ENCODE measurements around the gene TBC1D14. TPM values are rescaled to one million over a fixed set of nuclear protein-coding genes. Genes with fewer than 3 reads are reported as not detected.
A peak's percentile ranks its signal among the peaks of the same experiment; 100 is the strongest.

TBC1D14 gene
- total and polyA plus RNA-seq, 2 of the 4 experiments (the other 2 are of a cell fraction): 31.7 to 40.7 TPM

DNA sequence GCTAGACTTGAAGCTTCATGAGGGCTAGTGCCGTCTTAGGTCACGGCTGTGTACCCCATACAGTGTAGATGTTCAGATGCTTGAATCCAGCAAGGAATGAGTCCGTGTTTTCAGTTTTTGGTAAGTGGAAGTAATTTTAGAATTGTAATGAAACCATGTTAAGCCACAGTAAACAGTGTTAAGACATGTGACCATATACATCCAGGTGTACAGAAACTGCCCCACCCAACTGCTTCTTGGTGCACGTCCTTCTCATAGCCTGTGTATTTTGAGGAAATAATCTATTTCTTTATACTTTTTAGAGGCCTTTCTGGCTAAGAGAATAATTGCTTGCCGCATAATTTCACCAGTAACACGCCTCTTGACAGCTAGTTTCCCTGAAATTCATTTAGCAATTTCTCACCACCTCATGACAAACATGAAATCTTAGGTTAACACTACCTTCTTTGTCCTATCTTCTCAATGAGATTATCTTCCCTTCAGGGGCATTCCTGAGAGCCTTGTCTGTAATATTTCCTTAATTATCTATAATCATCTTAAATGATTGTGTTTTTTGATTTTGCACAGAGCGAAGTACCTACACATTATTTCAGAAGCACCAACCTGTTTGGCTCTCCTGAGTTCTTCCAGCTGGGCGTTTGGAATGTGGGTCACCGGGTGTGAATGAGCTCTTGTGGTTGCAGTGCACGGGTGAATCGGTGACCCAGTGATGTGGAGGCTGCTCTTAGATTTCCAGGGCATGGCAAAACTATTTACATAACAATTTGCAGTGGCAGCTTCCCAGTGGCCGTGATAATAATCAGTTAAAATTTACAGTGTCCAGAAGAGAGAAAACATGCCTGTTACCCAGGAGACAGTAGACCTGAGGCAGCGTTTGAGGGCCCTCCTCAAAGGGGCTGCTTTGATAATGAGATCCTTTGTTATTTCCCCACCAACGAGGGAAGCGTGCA, 83.4 kb downstream of the TBC1D14 start:
- H3K36me3 ChIP-seq (ENCODE audit: control insufficient read depth, insufficient read depth, low read length): peaks cover 14% of the 10 kb centered on the region
- ATAC-seq (ENCODE audit: low read depth): peak; percentile 14; the same call in 1 of the 2 replicates
- in situ Hi-C loops (cut with MboI; ENCODE audit: low sequenced_read_pairs): no loop called here
- H3K4me2 ChIP-seq (ENCODE audit: low read depth, low read length): no peak overlapping the region
- no peak overlapping the region for H2AK9ac ChIP-seq (replicated peaks; ENCODE audit: low read depth, low read length, poor library complexity)
- H4K5ac ChIP-seq (ENCODE audit: low read depth, low read length): no peak overlapping the region
- H3K4me3 ChIP-seq (ENCODE audit: insufficient read depth, low read depth, low read length): no peak overlapping the region
- peaks cover 35 to 64% of the 10 kb centered on the region in 2 experiments for H3K79me1 ChIP-seq (ENCODE audit: low read depth in 1 of 2, low read length in 2 of 2)
- H2BK120ac ChIP-seq (ENCODE audit: low read depth, low read length): no peak overlapping the region
- H2AK5ac ChIP-seq (ENCODE audit: low read depth, low read length): no peak overlapping the region
- H3K27me3 ChIP-seq (ENCODE audit: control insufficient read depth, insufficient read depth, low read length): no peaks in the 10 kb centered on the region
- no peak overlapping the region for H2BK5ac ChIP-seq (ENCODE audit: low read depth, low read length, poor library complexity, severe bottlenecking)
- dilution Hi-C loops (cut with HindIII; ENCODE audit: low sequenced_read_pairs, unreplicated experiment): no loop called here
- 100% methylated on average over 2 of the region's 15 CpGs; no CpG with 5 or more reads in 1 of the 2 experiments for whole genome bisulfite sequencing, 2 experiments (ENCODE audit: extremely low coverage in 2 of 2, insufficient read length in 1 of 2)
- peaks cover 46% of the 10 kb centered on the region for H4K20me1 ChIP-seq (ENCODE audit: insufficient read depth, low read length)
- POLR2A ChIA-PET (ENCODE audit: unreplicated experiment): no interaction called here
- H3K9me1 ChIP-seq (ENCODE audit: insufficient read depth, low read length): peaks cover 28% of the 10 kb centered on the region
- no peak overlapping the region for H3K18ac ChIP-seq (ENCODE audit: low read depth, low read length)
- H3K4ac ChIP-seq (ENCODE audit: low read depth, low read length): no peak overlapping the region
- no peak overlapping the region for H2BK15ac ChIP-seq (ENCODE audit: low read depth, low read length)
- H2AFZ ChIP-seq (replicated peaks; ENCODE audit: low read length, poor library complexity): no peak overlapping the region
- peaks cover 15% of the 10 kb centered on the region for H3K4me1 ChIP-seq (ENCODE audit: control insufficient read depth, insufficient read depth, low read length)
- H3K9me3 ChIP-seq (ENCODE audit: control insufficient read depth, insufficient read depth, low read length): no peaks in the 10 kb centered on the region
- H2BK20ac ChIP-seq (ENCODE audit: low read depth, low read length): no peak overlapping the region
- H3K23ac ChIP-seq (ENCODE audit: low read depth, low read length): 0 out of 2 replicates have a peak overlapping the region, but pooled peaks have one; percentile 10
- TF ChIP-seq FOS (IDR thresholded peaks at IDR 0.05; ENCODE audit: low read depth, low read length): no peak
- peak; percentile 74 for TF ChIP-seq BHLHE40 (IDR thresholded peaks at IDR 0.05; ENCODE audit: low read depth, low read length)
- no peak overlapping the region for H3K14ac ChIP-seq (replicated peaks; ENCODE audit: low read depth, low read length)
- H3K56ac ChIP-seq (ENCODE audit: extremely low read depth, insufficient read depth, low read length): no peak overlapping the region
- H4K91ac ChIP-seq (ENCODE audit: insufficient read depth, low read depth, low read length): no peak overlapping the region
- CTCF ChIA-PET: interaction anchor here (1.5 kb wide), 1 partner anchor 78 kb away, joined by 5 read pairs; no protein-coding TSS in a partner anchor
- intact Hi-C loops (cut with micrococcal nuclease): loop anchor here (5.0 kb wide), 1 partner anchor 271 kb away; no protein-coding TSS in a partner anchor
- H3K9ac ChIP-seq (ENCODE audit: low read depth, low read length): no peak overlapping the region
- H4K8ac ChIP-seq (ENCODE audit: low read depth in 2 of 2, low read length in 2 of 2): no peak overlapping the region
- no TSS peak for BruUV-seq (replicated peaks)
- DNase-seq: peak; percentile 40
- H3K27ac ChIP-seq (ENCODE audit: insufficient read depth, low read length): no peak overlapping the region
